ENCODE data around the gene SPTB.

SPTB gene

GRCh38 chr14:64755781-64756221 lies 123.9 kb downstream of the SPTB start:
- Histone ChIP-seq H3K27me3 (ENCODE audit: control insufficient read depth, insufficient read depth, low read length, poor library complexity, severe bottlenecking) (no peaks in the 10 kb centered on the region), H3K9me3 (ENCODE audit: control insufficient read depth, low read length) (no peaks in the 10 kb centered on the region), H3K36me3 (ENCODE audit: control insufficient read depth, insufficient read depth, low read length) (no peaks in the 10 kb centered on the region), H3K4me1 (ENCODE audit: control insufficient read depth, insufficient read depth, low read length) (peaks cover 17% of the 10 kb centered on the region), H3K4me3 (ENCODE audit: insufficient read depth, low read depth, low read length) (no peak overlapping the region), H3K27ac (ENCODE audit: insufficient read depth, low read depth, low read length, poor library complexity, severe bottlenecking) (no peak overlapping the region)
- WGBS, 2 experiments, result 93% methylated on average over 9 of the region's 9 CpGs

- no peaks in the 10 kb centered on the region for H3K9me3 ChIP-seq (ENCODE audit: control insufficient read depth, low read length)
- no peak overlapping the region for H3K4me3 ChIP-seq (ENCODE audit: insufficient read depth, low read depth, low read length)
- no peak overlapping the region for H3K27ac ChIP-seq (ENCODE audit: insufficient read depth, low read depth, low read length, poor library complexity, severe bottlenecking)
- peaks cover 4% of the 10 kb centered on the region for H3K36me3 ChIP-seq (ENCODE audit: control insufficient read depth, insufficient read depth, low read length)
- no peaks in the 10 kb centered on the region for H3K27me3 ChIP-seq (ENCODE audit: control insufficient read depth, insufficient read depth, low read length, poor library complexity, severe bottlenecking)
- H3K4me1 ChIP-seq (ENCODE audit: control insufficient read depth, insufficient read depth, low read length), result peaks cover 17% of the 10 kb centered on the region
- WGBS, 2 experiments, result 89 to 92% methylated on average over 5 of the region's 5 CpGs
Measured at GRCh38 chr14:64754685-64755084, 125.0 kb downstream of the SPTB start.

DNA sequence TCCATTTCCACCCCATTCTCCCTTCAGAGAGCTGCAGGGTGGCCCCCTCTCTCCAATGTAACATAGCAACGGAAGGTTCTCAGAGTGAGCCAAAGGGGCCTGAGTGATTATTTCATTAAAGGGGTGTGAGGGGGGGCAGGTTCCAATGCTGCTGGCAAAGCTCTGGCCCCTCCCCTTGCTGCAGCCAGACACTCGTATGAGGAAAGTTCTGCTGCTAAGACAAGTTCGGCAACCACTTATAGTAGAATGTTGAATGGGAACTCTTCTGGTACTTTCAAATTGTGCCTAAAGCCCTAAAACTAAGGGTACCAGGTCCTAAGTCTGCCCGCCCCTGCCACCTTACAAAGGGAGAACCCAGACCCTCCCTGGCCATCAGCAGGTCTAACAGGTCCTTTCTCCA lies 125.7 kb downstream of the SPTB start:
- Histone ChIP-seq H3K27me3 (ENCODE audit: control insufficient read depth, insufficient read depth, low read length, poor library complexity, severe bottlenecking) (no peaks in the 10 kb centered on the region), H3K9me3 (ENCODE audit: control insufficient read depth, low read length) (no peaks in the 10 kb centered on the region), H3K27ac (ENCODE audit: insufficient read depth, low read depth, low read length, poor library complexity, severe bottlenecking) (no peak overlapping the region), H3K4me3 (ENCODE audit: insufficient read depth, low read depth, low read length) (no peak overlapping the region), H3K36me3 (ENCODE audit: control insufficient read depth, insufficient read depth, low read length) (peaks cover 4% of the 10 kb centered on the region), H3K4me1 (ENCODE audit: control insufficient read depth, insufficient read depth, low read length) (peaks cover 17% of the 10 kb centered on the region)
- WGBS, 2 experiments, result 92 to 93% methylated on average over 4 of the region's 4 CpGs

DNA sequence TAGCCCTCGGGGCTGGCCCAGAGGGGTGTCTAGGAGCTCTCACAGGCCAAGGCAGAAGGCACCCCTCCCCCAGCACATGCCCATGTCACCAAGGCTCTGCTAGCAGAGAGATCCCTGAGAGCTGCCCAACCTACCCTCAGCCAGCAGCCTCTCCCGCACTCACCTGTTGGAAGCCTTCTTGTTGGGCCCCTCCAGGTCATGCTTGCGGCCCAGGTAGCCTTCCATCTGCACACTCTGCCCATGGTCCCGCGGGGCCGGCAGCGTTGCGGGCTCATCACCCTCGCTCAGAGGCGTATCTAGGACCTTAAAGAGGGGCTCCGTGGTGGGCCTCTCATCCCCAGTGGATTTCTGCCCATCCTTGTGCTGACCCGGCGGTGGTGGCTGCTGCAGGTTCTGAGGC lies 126.3 kb downstream of the SPTB start:
- H3K27ac ChIP-seq (ENCODE audit: insufficient read depth, low read depth, low read length, poor library complexity, severe bottlenecking), result no peak overlapping the region
- 94 to 96% methylated on average over 13 of the region's 13 CpGs for whole genome bisulfite sequencing, 2 experiments

GRCh38 chr14:64752909-64753308 lies 126.8 kb downstream of the SPTB start:
- Histone ChIP-seq H3K27ac (ENCODE audit: insufficient read depth, low read depth, low read length, poor library complexity, severe bottlenecking) (no peak overlapping the region), H3K4me3 (ENCODE audit: insufficient read depth, low read depth, low read length) (no peak overlapping the region), H3K36me3 (ENCODE audit: control insufficient read depth, insufficient read depth, low read length) (peaks cover 10% of the 10 kb centered on the region), H3K4me1 (ENCODE audit: control insufficient read depth, insufficient read depth, low read length) (peaks cover 6% of the 10 kb centered on the region), H3K9me3 (ENCODE audit: control insufficient read depth, low read length) (no peaks in the 10 kb centered on the region), H3K27me3 (ENCODE audit: control insufficient read depth, insufficient read depth, low read length, poor library complexity, severe bottlenecking) (no peaks in the 10 kb centered on the region)
- WGBS, 2 experiments, result 93 to 99% methylated on average over 6 of the region's 6 CpGs

More for the DNA sequence above, 126.3 kb downstream of the SPTB start:
- peaks cover 10% of the 10 kb centered on the region for H3K4me1 ChIP-seq (ENCODE audit: control insufficient read depth, insufficient read depth, low read length)
- H3K4me3 ChIP-seq (ENCODE audit: insufficient read depth, low read depth, low read length), result no peak overlapping the region
- no peaks in the 10 kb centered on the region for H3K9me3 ChIP-seq (ENCODE audit: control insufficient read depth, low read length)
- peaks cover 10% of the 10 kb centered on the region for H3K36me3 ChIP-seq (ENCODE audit: control insufficient read depth, insufficient read depth, low read length)
- no peaks in the 10 kb centered on the region for H3K27me3 ChIP-seq (ENCODE audit: control insufficient read depth, insufficient read depth, low read length, poor library complexity, severe bottlenecking)

GRCh38 chr14:64748995-64749714 lies 130.6 kb downstream of the SPTB start:
- Histone ChIP-seq H3K27me3 (ENCODE audit: control insufficient read depth, insufficient read depth, low read length, poor library complexity, severe bottlenecking) (no peaks in the 10 kb centered on the region), H3K36me3 (ENCODE audit: control insufficient read depth, insufficient read depth, low read length) (peaks cover 22% of the 10 kb centered on the region), H3K9me3 (ENCODE audit: control insufficient read depth, low read length) (no peaks in the 10 kb centered on the region)

GRCh38 chr14:64748521-64748920 lies 131.2 kb downstream of the SPTB start:
- Histone ChIP-seq H3K27ac (ENCODE audit: insufficient read depth, low read depth, low read length, poor library complexity, severe bottlenecking) (no peak overlapping the region), H3K9me3 (ENCODE audit: control insufficient read depth, low read length) (no peaks in the 10 kb centered on the region), H3K4me1 (ENCODE audit: control insufficient read depth, insufficient read depth, low read length) (peaks cover 4% of the 10 kb centered on the region), H3K4me3 (ENCODE audit: insufficient read depth, low read depth, low read length) (no peak overlapping the region), H3K27me3 (ENCODE audit: control insufficient read depth, insufficient read depth, low read length, poor library complexity, severe bottlenecking) (no peaks in the 10 kb centered on the region), H3K36me3 (ENCODE audit: control insufficient read depth, insufficient read depth, low read length) (peaks cover 23% of the 10 kb centered on the region)
- WGBS, 2 experiments, result 95 to 97% methylated on average over 4 to 6 of the region's 6 CpGs

More at GRCh38 chr14:64748995-64749714, 130.6 kb downstream of the SPTB start:
- Histone ChIP-seq H3K27ac (ENCODE audit: insufficient read depth, low read depth, low read length, poor library complexity, severe bottlenecking) (no peak overlapping the region), H3K4me1 (ENCODE audit: control insufficient read depth, insufficient read depth, low read length) (peaks cover 4% of the 10 kb centered on the region), H3K4me3 (ENCODE audit: insufficient read depth, low read depth, low read length) (no peak overlapping the region)
- WGBS, 2 experiments, result 95 to 96% methylated on average over 51 of the region's 51 CpGs

- peaks cover 4% of the 10 kb centered on the region for H3K4me1 ChIP-seq (ENCODE audit: control insufficient read depth, insufficient read depth, low read length)
- H3K4me3 ChIP-seq (ENCODE audit: insufficient read depth, low read depth, low read length), result no peak overlapping the region
- 94 to 95% methylated on average over 5 of the region's 5 CpGs for WGBS, 2 experiments
- H3K36me3 ChIP-seq (ENCODE audit: control insufficient read depth, insufficient read depth, low read length), result peaks cover 35% of the 10 kb centered on the region
- no peaks in the 10 kb centered on the region for H3K9me3 ChIP-seq (ENCODE audit: control insufficient read depth, low read length)
- no peak overlapping the region for H3K27ac ChIP-seq (ENCODE audit: insufficient read depth, low read depth, low read length, poor library complexity, severe bottlenecking)
- H3K27me3 ChIP-seq (ENCODE audit: control insufficient read depth, insufficient read depth, low read length, poor library complexity, severe bottlenecking), result no peaks in the 10 kb centered on the region
Measured at GRCh38 chr14:64747327-64747726, 132.4 kb downstream of the SPTB start.

- Histone ChIP-seq H3K9me3 (ENCODE audit: control insufficient read depth, low read length) (no peaks in the 10 kb centered on the region), H3K4me3 (ENCODE audit: insufficient read depth, low read depth, low read length) (no peak overlapping the region), H3K27ac (ENCODE audit: insufficient read depth, low read depth, low read length, poor library complexity, severe bottlenecking) (no peak overlapping the region), H3K27me3 (ENCODE audit: control insufficient read depth, insufficient read depth, low read length, poor library complexity, severe bottlenecking) (no peaks in the 10 kb centered on the region), H3K4me1 (ENCODE audit: control insufficient read depth, insufficient read depth, low read length) (peaks cover 4% of the 10 kb centered on the region), H3K36me3 (ENCODE audit: control insufficient read depth, insufficient read depth, low read length) (peaks cover 43% of the 10 kb centered on the region)
- WGBS, 2 experiments, result 91 to 94% methylated on average over 12 of the region's 12 CpGs
Measured at GRCh38 chr14:64746298-64747250, 133.1 kb downstream of the SPTB start.

DNA sequence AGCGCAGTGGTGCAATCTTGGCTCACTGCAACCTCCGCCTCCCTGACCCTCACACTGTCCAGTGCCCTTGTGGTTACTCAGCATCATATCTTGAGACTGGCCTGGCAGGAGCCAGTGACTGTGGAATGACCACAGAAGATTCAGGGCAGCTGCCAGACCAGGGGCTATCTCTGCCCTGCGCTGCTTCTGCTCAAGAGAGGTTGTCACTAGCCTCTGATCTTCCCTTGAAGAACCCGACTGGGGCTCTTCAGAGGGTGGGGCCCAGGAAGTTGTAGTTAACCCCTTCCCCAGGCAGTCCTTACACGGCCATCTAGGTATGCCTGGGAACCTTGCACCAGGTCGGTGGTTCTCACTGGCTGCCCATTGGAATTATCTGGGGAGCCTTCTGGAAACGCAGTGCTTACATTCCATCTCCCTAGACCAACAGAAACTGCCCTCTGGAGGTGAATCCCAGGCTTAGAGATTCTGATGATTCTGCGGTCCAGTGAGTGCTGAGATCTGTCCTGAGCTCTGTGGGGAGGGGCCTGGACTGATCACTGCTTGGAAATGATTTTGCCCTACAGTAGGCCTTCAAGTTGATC lies 134.1 kb downstream of the SPTB start:
- WGBS, 2 experiments, result 84 to 85% methylated on average over 8 of the region's 8 CpGs

More for the DNA sequence above, 134.1 kb downstream of the SPTB start:
- no peaks in the 10 kb centered on the region for H3K9me3 ChIP-seq (ENCODE audit: control insufficient read depth, low read length)
- no peak overlapping the region for H3K27ac ChIP-seq (ENCODE audit: insufficient read depth, low read depth, low read length, poor library complexity, severe bottlenecking)
- H3K4me3 ChIP-seq (ENCODE audit: insufficient read depth, low read depth, low read length), result no peak overlapping the region
- H3K4me1 ChIP-seq (ENCODE audit: control insufficient read depth, insufficient read depth, low read length), result peaks cover 4% of the 10 kb centered on the region
- peaks cover 51% of the 10 kb centered on the region for H3K36me3 ChIP-seq (ENCODE audit: control insufficient read depth, insufficient read depth, low read length)
- no peaks in the 10 kb centered on the region for H3K27me3 ChIP-seq (ENCODE audit: control insufficient read depth, insufficient read depth, low read length, poor library complexity, severe bottlenecking)

Data from ectodermal cell (in vitro differentiated cells).